NCI-H2171 (cell line): Measurements from ENCODE around the gene AOX1.
A peak's percentile ranks its signal among the peaks of the same experiment; 100 is the strongest.
"Not testable (repeated sequence)": the region's sequence is repeated elsewhere in the genome, so short reads cannot be mapped to it uniquely, and the experiment has no call there.

Experiments
- DNase-seq: peaks from one replicate; lab custom pipeline; 2025; lab: John Stamatoyannopoulos, UW

Gene AOX1

GRCh38 chr2:200602584-200602983 is 16.8 kb downstream of the AOX1 start:
- no peak for DNase-seq

- DNase-seq = no peak
Measured at GRCh38 chr2:200603972-200604371, 18.2 kb downstream of the AOX1 start.

GRCh38 chr2:200604571-200605255 is 18.9 kb downstream of the AOX1 start:
- no peak for DNase-seq

- DNase-seq = no peak
Measured at GRCh38 chr2:200608341-200609027, 22.7 kb downstream of the AOX1 start.

- DNase-seq = no peak
Measured at GRCh38 chr2:200609028-200609614, 23.3 kb downstream of the AOX1 start.

GRCh38 chr2:200610217-200610616 is 24.4 kb downstream of the AOX1 start:
- DNase-seq = not testable (repeated sequence)

- DNase-seq = no peak
Measured at GRCh38 chr2:200613692-200614091, 27.9 kb downstream of the AOX1 start.

GRCh38 chr2:200614249-200614648 is 28.4 kb downstream of the AOX1 start:
- no peak for DNase-seq

GRCh38 chr2:200615247-200615646 is 29.4 kb downstream of the AOX1 start:
- no peak for DNase-seq

- DNase-seq = no peak
Measured at GRCh38 chr2:200616193-200616592, 30.4 kb downstream of the AOX1 start.

GRCh38 chr2:200616656-200617055 is 30.8 kb downstream of the AOX1 start:
- no peak for DNase-seq

GRCh38 chr2:200617156-200618053 is 31.6 kb downstream of the AOX1 start:
- DNase-seq = no peak

- DNase-seq = no peak
Measured at GRCh38 chr2:200618054-200618419, 32.2 kb downstream of the AOX1 start.

- peak; percentile 10 for DNase-seq
Measured at GRCh38 chr2:200618590-200619021, 32.8 kb downstream of the AOX1 start.

- DNase-seq = no peak
Measured at GRCh38 chr2:200619279-200619678, 33.5 kb downstream of the AOX1 start.

- DNase-seq = no peak
Measured at GRCh38 chr2:200620606-200621390, 35.0 kb downstream of the AOX1 start.

GRCh38 chr2:200622106-200622505 is 36.3 kb downstream of the AOX1 start:
- no peak for DNase-seq

GRCh38 chr2:200624026-200624425 is 38.2 kb downstream of the AOX1 start:
- DNase-seq = no peak

- no peak for DNase-seq
Measured at GRCh38 chr2:200624658-200625057, 38.8 kb downstream of the AOX1 start.

- no peak for DNase-seq
Measured at GRCh38 chr2:200625282-200625681, 39.5 kb downstream of the AOX1 start.

- no peak for DNase-seq
Measured at GRCh38 chr2:200625958-200626363, 40.1 kb downstream of the AOX1 start.
